IPS-NIHi11 (cell line): ENCODE data around the gene CEP76.
"Not testable (repeated sequence)": the region's sequence is repeated elsewhere in the genome, so short reads cannot be mapped to it uniquely, and the experiment has no call there.

ENCODE experiments used
- DNase-seq: peaks from one replicate; pipeline ENCODE4 v3.0.0; 2012; ENCODE audit warnings: mixed read lengths, low spot score

The CEP76 gene

GRCh38 chr18:12643756-12644155 lies 58.8 kb downstream of the CEP76 start:
- not testable (repeated sequence) for DNase-seq

GRCh38 chr18:12640881-12641200 lies 61.7 kb downstream of the CEP76 start:
- DNase-seq, result no peak

- no peak for DNase-seq
Observed at GRCh38 chr18:12639990-12640880, 62.3 kb downstream of the CEP76 start.

GRCh38 chr18:12638644-12639124 lies 63.8 kb downstream of the CEP76 start:
- no peak for DNase-seq

GRCh38 chr18:12637901-12638643 lies 64.5 kb downstream of the CEP76 start:
- DNase-seq, result no peak

- DNase-seq, result no peak
Observed at GRCh38 chr18:12637393-12637792, 65.1 kb downstream of the CEP76 start.

- DNase-seq, result no peak
Observed at GRCh38 chr18:12631831-12632477, 70.6 kb downstream of the CEP76 start.

GRCh38 chr18:12630136-12630535 lies 72.4 kb downstream of the CEP76 start:
- no peak for DNase-seq

- DNase-seq, result no peak
Observed at GRCh38 chr18:12628706-12629702, 73.5 kb downstream of the CEP76 start.

GRCh38 chr18:12627199-12627598 lies 75.3 kb downstream of the CEP76 start:
- not testable (repeated sequence) for DNase-seq

- DNase-seq, result no peak
Observed at GRCh38 chr18:12625241-12625640, 77.3 kb downstream of the CEP76 start.
